ENCODE measurements around the gene SLC10A1.
"Not testable (repeated sequence)": the region's sequence is repeated elsewhere in the genome, so short reads cannot be mapped to it uniquely, and the experiment has no call there.

Gene SLC10A1

DNA sequence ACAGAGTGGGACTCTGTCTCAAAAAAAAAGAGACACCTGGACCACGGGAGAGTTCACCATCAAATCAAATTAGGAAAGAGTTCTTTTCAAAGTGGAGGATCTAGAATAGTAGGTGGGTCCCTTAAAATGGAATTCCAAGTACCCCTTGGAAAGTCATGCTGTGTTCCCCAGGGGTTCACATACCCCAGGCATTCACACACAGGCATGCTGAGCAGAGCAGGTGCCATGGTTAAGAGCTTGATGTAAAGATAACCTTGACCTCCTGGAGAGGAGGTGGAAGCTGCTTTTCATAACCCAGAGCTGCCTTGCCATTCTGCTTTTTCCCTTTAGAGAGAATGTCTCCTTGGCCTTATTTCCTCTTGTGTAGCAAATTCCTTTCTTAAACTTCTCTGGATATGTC is 44.3 kb downstream of the SLC10A1 start:
- no peak overlapping the region for H3K4me3 ChIP-seq (ENCODE audit: low read depth, low read length)
- peaks cover 9% of the 10 kb centered on the region; the same call in 1 of the 2 replicates for H3K4me1 ChIP-seq (ENCODE audit: control insufficient read depth, insufficient read depth, low read length)

DNA sequence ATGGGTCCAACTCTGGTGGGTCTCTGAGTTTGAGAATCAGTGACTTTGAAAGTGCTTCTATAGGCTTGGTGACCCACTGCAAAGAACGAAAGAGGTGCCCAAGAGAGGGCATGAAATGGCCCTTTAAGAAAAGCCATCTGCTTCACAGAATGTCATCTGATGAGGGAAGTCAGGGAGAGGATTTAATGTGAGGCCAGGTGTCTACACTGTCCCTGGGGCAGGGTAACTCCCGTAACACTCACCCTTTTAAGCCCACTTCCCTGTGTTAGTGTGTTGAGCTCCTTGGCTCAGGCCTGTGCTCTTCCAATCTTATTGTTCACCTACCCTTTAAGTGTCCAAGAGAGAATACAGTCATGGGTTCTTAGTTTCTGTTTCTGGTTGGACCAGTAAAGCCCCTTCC is 46.5 kb downstream of the SLC10A1 start:
- peaks cover 9% of the 10 kb centered on the region; the same call in 1 of the 2 replicates for H3K4me1 ChIP-seq (ENCODE audit: control insufficient read depth, insufficient read depth, low read length)
- H3K9me3 ChIP-seq (ENCODE audit: control insufficient read depth, insufficient read depth, low read length) = no peaks in the 10 kb centered on the region
- H3K27me3 ChIP-seq (ENCODE audit: control insufficient read depth, insufficient read depth, low read length) = no peaks in the 10 kb centered on the region
- no peaks in the 10 kb centered on the region for H3K36me3 ChIP-seq (ENCODE audit: control insufficient read depth, insufficient read depth, low read length)
- no peak overlapping the region for H3K4me3 ChIP-seq (ENCODE audit: low read depth, low read length)
- no peak overlapping the region for H3K27ac ChIP-seq (ENCODE audit: low read depth, low read length)
- no peak overlapping the region for H3K9ac ChIP-seq (ENCODE audit: low read depth, low read length)

More for the DNA sequence above, 44.3 kb downstream of the SLC10A1 start:
- no peak overlapping the region for H3K27ac ChIP-seq (ENCODE audit: low read depth, low read length)
- no peaks in the 10 kb centered on the region for H3K27me3 ChIP-seq (ENCODE audit: control insufficient read depth, insufficient read depth, low read length)
- no peaks in the 10 kb centered on the region for H3K36me3 ChIP-seq (ENCODE audit: control insufficient read depth, insufficient read depth, low read length)
- H3K9me3 ChIP-seq (ENCODE audit: control insufficient read depth, insufficient read depth, low read length) = no peaks in the 10 kb centered on the region
- H3K9ac ChIP-seq (ENCODE audit: low read depth, low read length) = no peak overlapping the region

DNA sequence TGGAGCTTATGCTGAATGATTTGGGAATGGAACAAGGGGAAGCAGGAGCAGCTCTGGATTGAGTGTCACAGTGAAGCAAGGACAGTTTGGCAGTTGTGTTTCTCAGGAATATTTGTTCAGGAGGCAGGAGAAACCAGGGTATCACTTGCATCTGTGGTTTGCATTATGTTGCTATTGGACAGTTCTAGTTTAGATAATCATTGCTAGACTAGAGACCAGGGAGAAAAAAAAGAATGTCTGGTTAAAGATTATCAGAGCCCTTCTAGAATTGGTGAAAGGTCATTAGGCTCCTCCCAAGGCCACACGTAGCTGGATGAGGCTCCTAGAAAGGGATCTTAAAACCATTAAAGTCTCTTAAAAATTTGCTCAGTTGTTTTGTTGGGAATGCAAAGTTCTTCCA is 47.1 kb downstream of the SLC10A1 start:
- no peaks in the 10 kb centered on the region for H3K9me3 ChIP-seq (ENCODE audit: control insufficient read depth, insufficient read depth, low read length)
- H3K27me3 ChIP-seq (ENCODE audit: control insufficient read depth, insufficient read depth, low read length) = no peaks in the 10 kb centered on the region
- no peak overlapping the region for H3K4me3 ChIP-seq (ENCODE audit: low read depth, low read length)
- H3K36me3 ChIP-seq (ENCODE audit: control insufficient read depth, insufficient read depth, low read length) = no peaks in the 10 kb centered on the region
- H3K4me1 ChIP-seq (ENCODE audit: control insufficient read depth, insufficient read depth, low read length) = peaks cover 9% of the 10 kb centered on the region; the same call in 1 of the 2 replicates
- H3K9ac ChIP-seq (ENCODE audit: low read depth, low read length) = no peak overlapping the region
- no peak overlapping the region for H3K27ac ChIP-seq (ENCODE audit: low read depth, low read length)

DNA sequence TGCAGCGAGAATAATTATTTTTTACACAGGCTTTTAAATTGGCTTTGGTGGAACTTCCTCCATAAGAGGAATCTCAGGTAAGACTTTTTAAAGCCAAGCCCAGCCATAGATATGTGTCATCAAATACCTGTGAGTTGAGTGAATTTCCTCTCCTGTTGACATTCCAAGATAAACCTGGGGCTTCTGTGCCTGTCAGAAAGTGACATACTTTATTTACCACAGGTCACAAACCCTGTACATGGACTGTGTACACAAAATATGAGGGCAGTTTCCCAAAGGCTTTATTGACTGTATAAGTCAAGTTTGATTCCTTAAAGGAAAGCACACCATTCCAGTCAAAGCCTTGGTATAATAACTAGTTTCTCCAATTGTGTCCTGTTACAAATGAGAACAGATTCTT is 56.0 kb downstream of the SLC10A1 start:
- no peaks in the 10 kb centered on the region for H3K27me3 ChIP-seq (ENCODE audit: control insufficient read depth, insufficient read depth, low read length)
- H3K9me3 ChIP-seq (ENCODE audit: control insufficient read depth, insufficient read depth, low read length) = peaks cover 29% of the 10 kb centered on the region
- no peaks in the 10 kb centered on the region for H3K36me3 ChIP-seq (ENCODE audit: control insufficient read depth, insufficient read depth, low read length)
- no peak overlapping the region for H3K9ac ChIP-seq (ENCODE audit: low read depth, low read length)
- H3K27ac ChIP-seq (ENCODE audit: low read depth, low read length) = no peak overlapping the region
- H3K4me3 ChIP-seq (ENCODE audit: low read depth, low read length) = no peak overlapping the region
- no peaks in the 10 kb centered on the region; the same call in 1 of the 2 replicates for H3K4me1 ChIP-seq (ENCODE audit: control insufficient read depth, insufficient read depth, low read length)

DNA sequence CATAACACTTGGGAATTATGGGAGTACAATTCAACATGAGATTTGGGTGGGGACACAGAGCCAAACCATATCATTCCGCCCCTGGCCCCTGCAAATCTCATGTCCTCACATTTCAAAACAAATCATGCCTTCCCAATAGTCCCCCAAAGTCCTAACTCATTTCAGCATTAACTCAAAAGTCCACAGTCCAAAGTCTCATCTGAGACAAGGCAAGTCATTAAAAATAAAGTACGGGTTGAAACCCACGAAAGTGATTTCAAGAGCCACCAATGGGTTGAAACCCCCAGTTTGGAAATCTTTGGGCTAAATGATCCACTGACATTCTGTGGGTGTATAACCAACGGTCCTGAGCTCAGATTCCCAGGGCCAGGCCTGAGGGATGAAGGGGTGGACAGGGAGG is 60.6 kb downstream of the SLC10A1 start:
- H3K36me3 ChIP-seq (ENCODE audit: control insufficient read depth, insufficient read depth, low read length); H3K27me3 ChIP-seq (ENCODE audit: control insufficient read depth, insufficient read depth, low read length); H3K27ac ChIP-seq (ENCODE audit: low read depth, low read length); H3K9ac ChIP-seq (ENCODE audit: low read depth, low read length); H3K4me1 ChIP-seq (ENCODE audit: control insufficient read depth, insufficient read depth, low read length); H3K4me3 ChIP-seq (ENCODE audit: low read depth, low read length); H3K9me3 ChIP-seq (ENCODE audit: control insufficient read depth, insufficient read depth, low read length): not testable (repeated sequence)

DNA sequence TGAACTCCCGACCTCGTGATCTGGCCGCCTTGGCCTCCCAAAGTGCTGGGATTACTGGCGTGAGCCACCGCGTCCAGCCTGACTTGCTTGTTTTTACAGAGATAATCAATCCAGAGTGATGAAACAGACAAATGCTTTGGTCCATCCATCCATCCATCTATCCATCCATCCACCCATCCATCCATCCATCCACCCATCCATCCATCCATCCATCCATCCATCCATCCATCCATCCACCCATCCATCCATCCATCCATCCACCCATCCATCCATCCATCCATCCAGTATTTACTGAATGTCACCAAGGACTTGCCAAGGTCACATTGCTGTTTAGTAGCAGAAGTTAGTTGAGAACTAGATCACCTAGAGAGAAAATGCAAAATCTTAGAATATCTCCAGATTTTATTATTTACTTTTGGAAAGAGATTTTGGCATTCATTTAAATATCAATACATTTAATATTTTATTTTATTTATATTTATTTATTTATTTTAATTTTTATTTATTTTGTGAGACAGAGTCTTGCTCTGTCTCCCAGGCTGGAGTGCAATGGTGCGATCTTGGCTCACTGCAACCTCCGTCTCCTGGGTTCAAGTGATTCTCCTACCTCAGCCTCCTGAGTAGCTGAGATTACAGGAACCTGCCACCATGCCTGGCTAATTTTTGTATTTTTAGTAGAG is 65.0 kb downstream of the SLC10A1 start:
- H3K9me3 ChIP-seq (ENCODE audit: control insufficient read depth, insufficient read depth, low read length); H3K27ac ChIP-seq (ENCODE audit: low read depth, low read length); H3K4me3 ChIP-seq (ENCODE audit: low read depth, low read length); H3K36me3 ChIP-seq (ENCODE audit: control insufficient read depth, insufficient read depth, low read length); H3K9ac ChIP-seq (ENCODE audit: low read depth, low read length); H3K4me1 ChIP-seq (ENCODE audit: control insufficient read depth, insufficient read depth, low read length); H3K27me3 ChIP-seq (ENCODE audit: control insufficient read depth, insufficient read depth, low read length): not testable (repeated sequence)

DNA sequence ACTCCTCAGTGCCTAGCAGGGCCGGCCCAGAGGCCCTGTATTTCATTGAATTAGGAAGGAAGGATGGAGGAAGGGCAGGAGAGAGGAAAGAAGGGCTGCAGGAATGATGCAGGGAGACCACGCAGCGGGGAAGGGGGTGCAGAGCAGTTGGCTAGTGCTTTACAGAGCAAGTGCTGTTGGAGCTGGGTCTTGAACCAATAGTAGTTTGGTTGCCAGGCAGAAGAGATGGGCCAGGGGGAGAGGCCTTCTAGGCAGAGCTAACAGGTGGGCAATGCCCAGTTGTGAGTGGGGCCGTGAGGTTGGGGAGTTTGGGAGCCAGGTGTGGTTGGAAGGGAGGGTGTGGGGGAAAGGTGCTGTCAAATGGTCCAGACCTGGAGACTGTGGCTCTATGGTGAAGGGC is 69.2 kb downstream of the SLC10A1 start:
- no peaks in the 10 kb centered on the region for H3K4me1 ChIP-seq (ENCODE audit: control insufficient read depth, insufficient read depth, low read length)
- no peak overlapping the region for H3K9ac ChIP-seq (ENCODE audit: low read depth, low read length)
- H3K27ac ChIP-seq (ENCODE audit: low read depth, low read length) = no peak overlapping the region
- no peaks in the 10 kb centered on the region for H3K36me3 ChIP-seq (ENCODE audit: control insufficient read depth, insufficient read depth, low read length)
- H3K9me3 ChIP-seq (ENCODE audit: control insufficient read depth, insufficient read depth, low read length) = no peaks in the 10 kb centered on the region
- H3K4me3 ChIP-seq (ENCODE audit: low read depth, low read length) = no peak overlapping the region
- H3K27me3 ChIP-seq (ENCODE audit: control insufficient read depth, insufficient read depth, low read length) = peaks cover 10% of the 10 kb centered on the region; the same call in 1 of the 2 replicates

DNA sequence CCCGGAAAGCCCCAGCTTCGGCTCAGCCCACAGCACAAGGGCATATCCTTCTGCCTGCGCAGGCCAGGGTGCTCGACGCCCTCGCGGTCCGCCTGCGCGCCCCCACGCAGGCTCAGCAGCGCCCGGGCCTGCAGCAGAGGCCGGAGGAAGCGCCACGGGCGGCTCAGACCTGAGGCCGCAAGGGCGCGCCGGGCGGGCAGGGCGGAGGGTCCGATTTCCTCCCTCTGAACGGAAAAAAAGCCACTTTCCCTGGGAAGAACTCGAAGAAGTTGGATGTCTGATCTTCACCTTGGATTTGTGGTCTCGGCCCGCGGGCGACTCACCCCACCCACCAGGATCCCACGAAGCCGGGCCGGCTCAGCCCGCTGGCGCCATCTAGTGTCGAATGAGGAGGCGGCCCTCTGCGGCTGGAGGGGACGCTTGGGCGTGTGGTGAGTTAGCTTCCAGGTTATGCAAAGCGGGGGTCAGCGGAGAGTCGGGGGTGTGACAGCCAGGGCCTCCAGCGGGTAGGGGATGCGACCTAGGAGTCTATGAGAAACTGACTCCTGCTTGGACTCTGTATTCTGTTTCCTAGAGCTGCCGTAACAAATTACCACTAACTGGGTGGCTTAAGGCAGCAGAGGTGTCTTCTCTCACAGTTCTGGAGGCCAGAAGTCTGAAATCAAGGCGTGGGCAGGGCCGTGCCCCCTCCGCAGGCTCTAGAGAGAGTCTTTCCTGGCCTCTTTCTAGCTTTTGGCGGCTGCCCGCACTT is 70.1 kb downstream of the SLC10A1 start:
- no peak overlapping the region for H3K9ac ChIP-seq (ENCODE audit: low read depth, low read length)
- no peak overlapping the region for H3K27ac ChIP-seq (ENCODE audit: low read depth, low read length)
- no peaks in the 10 kb centered on the region for H3K4me1 ChIP-seq (ENCODE audit: control insufficient read depth, insufficient read depth, low read length)
- peaks cover 10% of the 10 kb centered on the region; the same call in 1 of the 2 replicates for H3K27me3 ChIP-seq (ENCODE audit: control insufficient read depth, insufficient read depth, low read length)
- H3K36me3 ChIP-seq (ENCODE audit: control insufficient read depth, insufficient read depth, low read length) = no peaks in the 10 kb centered on the region
- H3K4me3 ChIP-seq (ENCODE audit: low read depth, low read length) = peak overlapping the region; percentile 58
- no peaks in the 10 kb centered on the region for H3K9me3 ChIP-seq (ENCODE audit: control insufficient read depth, insufficient read depth, low read length)
